ENCODE results near the gene SAE1.
"Not testable (repeated sequence)": the region's sequence is repeated elsewhere in the genome, so short reads cannot be mapped to it uniquely, and the experiment has no call there.

The SAE1 gene

GRCh38 chr19:47240996-47241918 is 110.6 kb downstream of the SAE1 start:
- DNase-seq: peak; percentile 37 to 77 (median 62)

GRCh38 chr19:47241919-47242577 is 111.4 kb downstream of the SAE1 start:
- no peak for DNase-seq

- DNase-seq: no peak
Measured at GRCh38 chr19:47243364-47243775, 112.7 kb downstream of the SAE1 start.

GRCh38 chr19:47243776-47244547 is 113.3 kb downstream of the SAE1 start:
- peak; percentile 97 to 99 (median 98) for DNase-seq

- DNase-seq: peak; percentile 80 to 92 (median 90)
Measured at GRCh38 chr19:47247308-47247990, 116.8 kb downstream of the SAE1 start.

GRCh38 chr19:47253016-47253415 is 122.4 kb downstream of the SAE1 start:
- DNase-seq: not testable (repeated sequence)

- DNase-seq: no peak
Measured at GRCh38 chr19:47253467-47253881, 122.8 kb downstream of the SAE1 start.

GRCh38 chr19:47253970-47254369 is 123.3 kb downstream of the SAE1 start:
- no peak for DNase-seq

GRCh38 chr19:47255879-47256692 is 125.5 kb downstream of the SAE1 start, which contains the start of gene CCDC9:
CCDC9 (plus strand) TSS chr19:47256525; CDS start chr19:47258401, 1,876 bp downstream.
- peak; percentile 95 to 98 (median 98) for DNase-seq

- peak; percentile 100 for DNase-seq
Measured at GRCh38 chr19:47256693-47257410, 126.2 kb downstream of the SAE1 start.

GRCh38 chr19:47257411-47258169 is 127.0 kb downstream of the SAE1 start:
- DNase-seq: no peak

GRCh38 chr19:47258434-47258833 is 127.8 kb downstream of the SAE1 start:
- DNase-seq: no peak

- no peak for DNase-seq
Measured at GRCh38 chr19:47258895-47259555, 128.4 kb downstream of the SAE1 start.
